Stimulated activated CD4-positive, alpha-beta T cell treated with anti-CD3 and anti-CD28 coated beads, Interleukin-15, amount 100 ng/mL, for 24 hours (primary cell): ENCODE measurements around the gene CYTH4.
A peak's percentile ranks its signal among the peaks of the same experiment; 100 is the strongest.
"Not testable (repeated sequence)": the region's sequence is repeated elsewhere in the genome, so short reads cannot be mapped to it uniquely, and the experiment has no call there.

Experiments used
- DNase-seq: peaks from one replicate; pipeline ENCODE4 v3.0.0-alpha.2; 2020

CYTH4 gene

DNA sequence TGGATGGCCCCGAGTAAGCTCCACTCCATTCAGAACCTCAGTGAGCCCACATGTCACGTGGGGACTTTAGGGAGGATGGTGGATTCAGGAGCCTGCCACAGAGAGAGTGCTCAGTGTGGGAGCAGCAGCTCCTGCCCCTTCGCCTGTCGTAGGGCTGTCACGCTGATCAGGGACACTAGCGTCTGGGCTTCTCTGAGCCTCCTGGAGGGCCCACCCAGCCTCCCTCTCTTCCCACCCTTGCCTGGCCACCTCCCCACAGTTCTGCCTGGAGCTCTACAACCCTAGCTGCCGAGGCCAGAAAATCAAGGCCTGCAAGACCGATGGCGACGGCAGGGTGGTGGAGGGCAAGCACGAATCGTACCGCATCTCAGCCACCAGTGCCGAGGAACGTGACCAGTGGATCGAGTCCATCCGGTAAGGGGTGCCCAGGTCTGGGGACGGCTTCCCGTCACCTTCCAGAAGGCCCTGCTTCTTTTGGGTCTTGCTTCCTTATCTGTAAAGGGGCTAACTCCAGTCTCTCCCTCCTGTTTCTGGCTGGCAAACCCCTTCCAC, 29.5 kb downstream of the CYTH4 start:
- no peak for DNase-seq

DNA sequence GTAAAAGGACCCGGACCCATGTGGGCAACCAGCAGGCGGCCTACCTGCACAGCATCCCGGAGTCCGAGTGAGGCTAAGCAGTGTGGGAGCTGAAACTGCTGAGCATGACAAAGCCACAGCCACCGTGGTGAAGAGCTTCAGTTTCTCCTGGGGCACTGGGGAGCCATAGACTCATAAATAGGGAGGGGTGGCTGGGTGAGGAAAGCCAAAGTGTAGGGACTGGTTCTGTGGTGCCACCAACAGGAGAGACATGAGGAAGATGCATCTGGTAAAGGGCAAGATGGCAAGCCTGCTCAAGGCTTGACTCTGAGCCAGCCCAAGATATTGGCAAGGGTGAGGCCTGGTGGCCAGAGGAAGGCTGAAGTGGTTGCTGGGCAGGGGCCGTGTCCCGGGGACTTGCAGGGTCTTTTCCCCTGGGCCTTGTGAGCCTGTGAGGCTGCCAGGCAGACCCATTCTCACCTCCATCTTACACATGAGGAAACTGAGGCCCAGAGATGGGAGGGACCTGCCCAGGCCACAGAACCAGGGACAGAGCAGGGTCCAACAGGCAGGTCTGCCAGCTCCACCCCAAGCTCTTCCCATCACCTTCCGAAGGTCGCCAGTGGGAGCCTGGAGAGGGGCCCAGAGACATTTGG, 30.4 kb downstream of the CYTH4 start:
- DNase-seq = peak; percentile 37

DNA sequence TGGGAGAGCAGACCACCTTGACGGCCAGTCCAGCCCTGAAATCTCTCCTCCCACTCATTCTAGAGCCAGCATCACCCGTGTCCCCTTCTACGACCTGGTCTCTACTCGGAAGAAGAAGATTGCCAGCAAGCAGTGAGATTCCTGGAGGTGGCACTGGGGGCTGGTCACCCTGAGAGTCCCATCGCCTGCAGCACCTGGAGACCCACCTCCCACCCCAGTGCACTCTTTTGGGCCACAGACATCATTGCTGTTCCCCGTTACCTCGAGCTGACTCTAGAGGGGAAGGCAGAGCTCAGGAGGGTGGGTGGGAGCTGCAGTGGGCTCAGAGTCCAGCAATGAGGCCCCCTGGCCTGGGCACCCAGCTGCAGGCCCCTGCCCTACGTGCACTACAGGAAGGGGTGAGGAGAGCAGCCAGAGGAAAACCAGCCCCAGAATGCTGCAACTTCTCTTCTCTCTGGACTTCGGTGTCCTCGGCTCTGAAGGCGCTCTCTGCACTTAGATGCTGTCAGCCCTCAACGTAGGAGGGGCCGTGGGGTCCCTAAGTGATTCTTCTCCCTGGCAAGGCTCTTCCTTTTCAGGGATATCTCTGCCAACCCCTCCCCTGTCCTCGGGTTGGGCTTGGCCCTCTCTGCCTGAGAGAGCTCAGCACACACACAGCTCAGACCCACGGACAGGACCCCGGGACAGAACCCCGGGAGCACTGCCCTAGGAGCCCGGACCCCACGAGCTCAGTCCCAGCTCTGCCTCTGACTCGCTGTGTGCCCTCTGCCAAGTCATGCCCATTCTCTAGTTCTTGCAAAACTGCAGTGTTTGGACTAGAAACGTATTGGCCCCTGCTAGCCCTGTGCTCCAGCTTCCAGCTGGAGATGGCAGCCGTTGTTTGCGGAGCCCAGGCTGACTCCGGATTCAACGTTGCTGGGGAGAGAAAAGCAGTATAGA, 31.3 kb downstream of the CYTH4 start:
- DNase-seq = no peak

- peak; percentile 58 for DNase-seq
Observed at GRCh38 chr22:37314315-37315074, 32.2 kb downstream of the CYTH4 start.

GRCh38 chr22:37316405-37316804, 34.1 kb downstream of the CYTH4 start:
- no peak for DNase-seq

GRCh38 chr22:37316875-37317371, 34.6 kb downstream of the CYTH4 start:
- peak; percentile 81 for DNase-seq

GRCh38 chr22:37317698-37318210, 35.4 kb downstream of the CYTH4 start:
- no peak for DNase-seq

DNA sequence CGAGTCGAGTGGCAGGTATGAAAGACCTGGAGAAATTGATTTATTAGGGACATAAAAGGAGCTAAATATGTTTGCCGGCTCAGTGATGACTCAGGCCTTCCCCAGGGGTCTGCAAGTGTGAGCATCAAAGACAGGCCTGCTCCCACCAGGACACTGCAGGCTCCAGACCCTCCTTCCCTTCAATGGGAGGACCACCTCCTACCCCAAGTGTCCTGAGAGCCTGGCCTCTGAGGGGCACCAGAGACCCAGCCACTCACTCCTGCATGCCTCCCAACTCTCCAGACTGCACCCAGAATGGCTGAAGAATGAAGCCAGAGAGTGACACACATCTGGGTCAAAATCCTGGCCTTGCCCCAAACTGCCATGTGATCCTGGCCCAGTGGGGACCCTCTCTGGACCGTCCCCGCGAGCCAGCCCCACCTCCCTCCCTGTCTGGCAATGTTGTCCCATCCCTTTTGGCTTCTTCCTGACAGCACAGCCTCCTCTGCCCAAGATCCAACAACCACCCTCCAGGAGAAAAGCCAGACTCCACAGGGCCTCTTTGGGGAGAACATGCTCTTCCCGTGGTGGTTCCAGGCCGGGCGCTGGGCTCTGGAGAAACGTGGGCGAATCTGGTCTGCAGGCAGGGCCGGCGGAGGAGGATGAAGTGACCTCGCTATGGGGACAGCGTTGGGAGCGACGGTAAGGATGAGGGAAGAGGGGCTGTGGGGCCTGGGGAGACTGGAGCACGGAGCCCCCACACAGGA, 36.2 kb downstream of the CYTH4 start:
- DNase-seq = no peak

DNA sequence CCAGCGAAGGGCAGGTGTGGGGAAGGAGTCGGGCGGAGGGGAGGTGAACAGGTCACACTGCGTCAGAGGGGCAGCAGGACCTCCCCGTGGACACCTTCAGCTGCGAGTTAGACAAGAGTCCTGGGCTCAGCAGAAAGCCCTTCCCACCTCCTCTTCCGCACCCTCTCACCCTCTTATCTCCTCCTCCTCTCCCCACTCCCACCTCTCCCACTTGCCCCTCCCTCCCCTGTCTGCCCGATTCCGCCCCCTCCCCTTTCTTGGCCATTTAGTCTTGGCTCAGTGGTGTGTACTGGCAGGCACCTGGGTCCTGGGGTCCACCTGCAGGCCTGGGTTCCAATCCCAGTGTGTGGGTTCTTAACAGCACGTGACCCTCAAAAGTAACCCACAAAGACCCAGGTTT, 37.2 kb downstream of the CYTH4 start:
- no peak for DNase-seq

DNA sequence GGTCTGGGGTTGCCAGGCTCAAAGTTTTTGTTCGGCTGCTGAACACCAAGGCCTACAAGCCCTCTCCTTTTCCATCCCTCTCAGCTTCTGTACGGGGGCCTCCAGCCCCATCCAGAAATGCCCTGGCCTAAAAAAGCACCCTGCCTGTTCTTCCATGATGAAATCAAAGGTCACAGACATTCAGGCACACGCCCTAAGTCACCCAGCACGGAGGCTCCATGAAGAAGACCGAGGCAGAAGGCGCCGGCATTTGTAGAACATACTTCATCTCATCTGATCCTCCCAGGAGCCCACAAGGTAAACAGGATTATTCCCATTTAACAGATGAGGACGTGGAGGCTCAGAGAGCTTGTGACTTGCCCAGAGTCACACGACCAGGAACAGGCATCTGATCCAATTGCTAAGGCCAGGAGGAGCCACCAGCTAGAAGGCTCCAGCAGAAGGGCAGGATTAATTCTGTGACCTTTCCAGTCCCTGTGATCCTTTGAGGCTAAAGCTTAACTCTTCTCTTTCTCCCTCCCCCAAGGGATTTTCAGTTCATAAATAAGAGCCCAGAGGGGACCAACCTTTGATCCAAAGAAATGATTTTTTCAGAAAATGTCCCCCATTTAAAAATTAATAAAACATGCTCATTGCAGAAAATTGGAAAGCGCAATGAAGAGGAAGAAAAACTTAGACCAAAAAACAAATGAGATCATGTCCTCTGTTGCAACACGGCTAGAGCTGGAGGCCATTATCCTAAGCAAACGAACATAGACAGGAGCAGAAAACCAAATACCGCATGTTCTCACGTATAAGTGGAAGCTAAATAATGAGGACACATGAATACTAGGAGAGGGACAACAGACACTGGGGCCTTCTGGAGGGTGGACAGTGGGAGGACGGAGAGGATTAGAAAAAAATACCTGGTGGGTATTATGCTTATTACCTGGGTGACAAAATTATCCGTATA, 38.7 kb downstream of the CYTH4 start:
- DNase-seq = no peak

- DNase-seq = no peak
Observed at GRCh38 chr22:37324340-37325038, 42.2 kb downstream of the CYTH4 start.

DNA sequence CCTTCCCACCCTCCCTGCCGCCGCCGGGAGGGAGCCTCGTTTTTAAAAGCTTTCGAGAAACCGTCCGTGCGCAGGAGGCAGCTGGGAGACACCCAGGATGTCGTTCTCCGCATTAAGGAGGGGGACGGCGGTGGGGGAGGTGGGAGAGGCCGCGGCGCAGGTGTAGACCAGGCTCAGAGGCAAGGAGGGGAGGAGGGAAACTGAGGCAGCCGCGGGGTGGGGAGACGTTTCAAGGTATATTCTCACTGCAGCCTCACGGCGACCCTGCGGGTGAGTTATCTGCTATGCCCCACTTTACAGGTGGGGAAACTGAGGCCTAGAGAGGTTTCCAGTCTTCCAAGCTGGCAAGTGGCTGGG, 42.7 kb downstream of the CYTH4 start:
- DNase-seq = no peak

DNA sequence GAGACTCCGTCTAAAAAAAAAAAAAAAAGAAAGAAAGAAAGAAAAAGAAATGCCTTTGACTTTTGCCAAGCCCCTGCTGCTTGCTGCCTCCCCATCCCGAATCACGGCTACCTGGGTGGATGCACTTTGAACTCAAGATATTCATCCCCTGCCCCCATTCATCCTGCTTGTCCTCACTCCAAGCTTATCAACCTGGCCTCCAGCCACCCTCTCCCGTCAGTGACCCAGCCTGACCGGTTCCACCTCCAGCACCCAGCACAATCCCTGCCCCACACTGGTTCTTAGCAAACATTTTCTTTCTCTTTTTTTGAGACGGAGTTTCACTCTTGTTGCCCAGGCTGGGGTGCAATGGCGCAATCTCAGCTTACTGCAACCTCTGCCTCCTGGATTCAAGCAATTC, 44.4 kb downstream of the CYTH4 start:
- no peak for DNase-seq

- no peak for DNase-seq
Observed at GRCh38 chr22:37328017-37328416, 45.7 kb downstream of the CYTH4 start.

DNA sequence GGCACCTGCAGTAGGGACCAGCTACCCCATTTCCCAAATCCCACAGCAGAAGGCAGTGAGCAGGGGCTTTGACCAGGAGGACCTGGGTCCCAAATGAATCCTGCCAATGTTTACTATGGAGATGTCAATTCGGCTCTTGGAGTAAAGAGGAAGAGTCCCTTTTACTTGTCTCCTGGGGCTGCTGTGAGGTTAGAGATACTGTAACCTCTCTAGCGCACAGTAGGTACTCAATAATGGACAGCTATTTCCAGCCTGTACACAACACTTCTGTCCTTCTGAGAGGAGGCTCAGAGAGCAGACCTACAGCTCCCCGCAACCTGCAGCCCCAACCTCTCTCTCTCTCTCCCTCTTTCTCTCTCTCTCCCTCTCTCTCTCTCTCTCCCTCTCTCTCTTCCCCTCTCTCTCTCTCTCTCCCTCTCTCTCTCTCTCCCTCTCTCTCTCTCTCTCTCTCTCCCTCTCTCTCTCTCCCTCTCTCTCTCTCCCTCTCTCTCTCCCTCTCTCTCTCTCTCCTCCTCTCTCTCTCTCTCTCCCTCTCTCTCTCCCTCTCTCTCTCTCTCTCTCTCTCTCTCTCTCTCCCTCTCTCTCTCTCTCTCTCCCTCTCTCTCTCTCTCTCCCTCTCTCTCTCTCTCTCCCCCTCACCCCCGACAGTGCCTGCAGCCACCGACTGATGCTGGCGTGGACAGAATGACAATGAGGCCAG, 46.4 kb downstream of the CYTH4 start:
- DNase-seq = not testable (repeated sequence)

- no peak for DNase-seq
Observed at GRCh38 chr22:37329238-37330140, 47.2 kb downstream of the CYTH4 start.

DNA sequence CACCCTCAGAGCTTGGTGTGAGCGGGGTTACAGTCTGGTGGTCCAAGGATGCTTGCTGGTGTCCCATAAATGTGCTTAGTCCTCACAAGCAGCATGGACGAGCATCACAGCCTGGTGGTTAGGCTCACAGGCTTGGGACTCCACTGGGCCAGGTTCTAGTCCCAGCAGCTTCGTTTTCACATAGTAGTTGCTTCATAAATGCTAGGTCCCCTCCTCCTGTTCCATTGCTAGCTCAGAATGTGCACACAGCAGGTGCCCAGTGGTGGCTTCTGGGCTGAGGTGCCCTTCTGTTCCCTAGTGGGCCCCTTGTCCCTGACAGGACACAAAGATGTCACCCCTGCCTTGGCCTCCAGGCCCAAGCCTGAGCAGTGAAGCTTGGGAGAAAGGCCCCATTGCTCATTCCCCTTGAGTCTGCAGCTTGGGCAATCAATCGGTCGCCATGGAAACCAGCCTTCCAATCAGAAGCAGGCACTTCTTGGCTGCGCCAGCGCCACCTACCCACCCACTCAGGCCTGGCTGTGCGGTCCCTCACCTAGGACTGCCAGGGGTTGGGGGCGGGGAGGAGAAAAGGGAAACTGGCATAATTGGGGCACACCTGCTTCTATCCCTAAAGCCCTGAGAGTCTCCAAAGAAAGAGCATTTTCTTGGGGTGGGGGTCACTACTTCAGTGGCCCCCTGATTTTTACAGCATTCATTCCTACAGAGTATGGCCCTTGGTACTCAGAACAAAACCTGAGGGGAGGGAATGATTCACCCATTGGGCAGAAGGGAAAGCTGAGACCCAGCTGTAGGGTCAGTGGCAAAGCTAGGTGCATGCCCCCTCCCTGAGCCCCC, 48.1 kb downstream of the CYTH4 start:
- DNase-seq = peak; percentile 70

- DNase-seq = no peak
Observed at GRCh38 chr22:37331034-37331428, 48.7 kb downstream of the CYTH4 start.
